Measurements from ENCODE around the gene TRA2B. TPM values are rescaled to one million over a fixed set of nuclear protein-coding genes. Genes with fewer than 3 reads are reported as not detected.

TRA2B gene
- total RNA-seq, 1 donor from 2014 or later = 132 TPM

GRCh38 chr3:185866555-185866954, 71.3 kb downstream of the TRA2B start:
- H3K4me1 Mint-ChIP-seq (ENCODE audit: unreplicated experiment) = no peaks in the 10 kb centered on the region
- H3K9me3 Mint-ChIP-seq (ENCODE audit: unreplicated experiment) = no peaks in the 10 kb centered on the region
- peaks cover 3% of the 10 kb centered on the region for H3K27me3 Mint-ChIP-seq (ENCODE audit: unreplicated experiment)
- no peak for DNase-seq (ENCODE audit: low spot score)
- no peak for TF ChIP-seq CTCF (IDR thresholded peaks at IDR 0.05; ENCODE audit: unreplicated experiment)
- no peak overlapping the region for H3K4me3 Mint-ChIP-seq (ENCODE audit: unreplicated experiment)
- no peak overlapping the region for H3K27ac Mint-ChIP-seq (ENCODE audit: unreplicated experiment)
- no peaks in the 10 kb centered on the region for H3K36me3 Mint-ChIP-seq (ENCODE audit: low read depth, unreplicated experiment)

Other genes with a start within 250 kb of the TRA2B start
- gene IGF2BP2, start 113.0 kb downstream of the TRA2B start, total RNA-seq (ENCODE audit: unreplicated experiment) = 165 TPM
- gene ETV5, start 171.1 kb upstream of the TRA2B start, total RNA-seq (ENCODE audit: unreplicated experiment) = 40.6 TPM

Measured in endothelial cell (in vitro differentiated cells).